CD4-positive, alpha-beta T cell treated with Interleukin-1 beta for 1 hour (primary cell): ENCODE data around the gene PHLDA3.
"Not testable (repeated sequence)": the region's sequence is repeated elsewhere in the genome, so short reads cannot be mapped to it uniquely, and the experiment has no call there.

Experiments used
- DNase-seq, 2 donors: peaks; one replicate each; pipeline ENCODE4 v3.0.0-alpha.2; 2020 to 2022

Gene PHLDA3

GRCh38 chr1:201485184-201485774 lies 16.3 kb upstream of the PHLDA3 start:
- no peak for DNase-seq

- no peak for DNase-seq
Observed at GRCh38 chr1:201483373-201483949, 14.5 kb upstream of the PHLDA3 start.

- no peak for DNase-seq
Observed at GRCh38 chr1:201482755-201483154, 13.8 kb upstream of the PHLDA3 start.

GRCh38 chr1:201481761-201482493 lies 12.9 kb upstream of the PHLDA3 start:
- DNase-seq, result peak; percentile 83

- DNase-seq, result no peak
Observed at GRCh38 chr1:201481004-201481380, 12.0 kb upstream of the PHLDA3 start.

- DNase-seq, result peak; percentile 67 to 71
Observed at GRCh38 chr1:201480231-201481003, 11.4 kb upstream of the PHLDA3 start.

GRCh38 chr1:201479201-201479730 lies 10.3 kb upstream of the PHLDA3 start:
- no peak for DNase-seq

- DNase-seq, result not testable (repeated sequence)
Observed at GRCh38 chr1:201478666-201479065, 9.7 kb upstream of the PHLDA3 start.

GRCh38 chr1:201476670-201477344 lies 7.8 kb upstream of the PHLDA3 start:
- DNase-seq, result no peak

GRCh38 chr1:201475915-201476669 lies 7.1 kb upstream of the PHLDA3 start:
- no peak for DNase-seq

- DNase-seq, result no peak
Observed at GRCh38 chr1:201475130-201475529, 6.1 kb upstream of the PHLDA3 start.

- DNase-seq, result no peak
Observed at GRCh38 chr1:201473296-201473695, 4.3 kb upstream of the PHLDA3 start.

GRCh38 chr1:201472321-201472720 lies 3.3 kb upstream of the PHLDA3 start:
- not testable (repeated sequence) for DNase-seq

- DNase-seq, result no peak
Observed at GRCh38 chr1:201471772-201472171, 2.8 kb upstream of the PHLDA3 start.

GRCh38 chr1:201470581-201470980 lies 1.6 kb upstream of the PHLDA3 start:
- no peak for DNase-seq

- DNase-seq, result no peak
Observed at GRCh38 chr1:201469645-201470074, 672 bp upstream of the PHLDA3 start.

- no peak for DNase-seq
Observed at GRCh38 chr1:201468501-201468843, 516 bp downstream of the PHLDA3 start.

GRCh38 chr1:201466492-201466891 lies 2.5 kb downstream of the PHLDA3 start:
- no peak for DNase-seq

- no peak for DNase-seq
Observed at GRCh38 chr1:201465698-201466290, 3.2 kb downstream of the PHLDA3 start.

GRCh38 chr1:201463071-201463552 lies 5.9 kb downstream of the PHLDA3 start:
- DNase-seq, result no peak
